Left ventricle myocardium inferior (tissue), 1 donor: ENCODE measurements around the gene PRCP. TPM values are rescaled to one million over a fixed set of nuclear protein-coding genes. Genes with fewer than 3 reads are reported as not detected.
A peak's percentile ranks its signal among the peaks of the same experiment; 100 is the strongest.

ENCODE experiments used
- DNase-seq: peaks from one replicate; pipeline ENCODE4 v3.0.0-alpha.2; 2020
- H3K27ac ChIP-seq: fragments of 200-600 bp; replicated peaks from 2 replicates; pipeline ENCODE4 v1.8.0; 2021
- H3K27me3 ChIP-seq: fragments of 200-600 bp; 2 replicates; pipeline ENCODE4 v1.8.0; 2021; ENCODE audit warnings: low read depth
- H3K36me3 ChIP-seq: fragments of 200-600 bp; 2 replicates; pipeline ENCODE4 v1.8.0; 2021
- H3K4me1 ChIP-seq: fragments of 200-600 bp; 2 replicates; pipeline ENCODE4 v1.8.0; 2021
- H3K4me3 ChIP-seq: fragments of 200-600 bp; 2 replicates; pipeline ENCODE4 v1.8.0; 2021; ENCODE audit warnings: mild to moderate bottlenecking, moderate library complexity
- H3K9me3 ChIP-seq: fragments of 200-600 bp; replicated peaks from 2 replicates; pipeline ENCODE4 v1.8.0; 2021
- intact Hi-C: fragments of 100-400 bp; cut with micrococcal nuclease; formaldehyde crosslinking; loops from one replicate; pipeline ENCODE4 v1.11.0; 2022
- total RNA-seq: library from RNA; stranded (reverse); fragmentation: NEBNext Ultra II Directional; extraction: Animal tissue kit (Norgen Biotek cat#: 25700); gene quantifications from one replicate; pipeline ENCODE4 v1.2.1, GENCODE V29; 2021
- TF ChIP-seq, protein P1 (sequence below): fragments of 200-600 bp; IDR thresholded peaks from 2 replicates; pipeline ENCODE4 v1.8.0; 2021; ENCODE audit warnings: antibody characterized with exemption, mild to moderate bottlenecking, borderline replicate concordance
- donor health status: DM: no; HTN: yes; CAD: no; lungs with severe emphysema.

Gene PRCP
- total RNA-seq, 1 donor from 2014 or later = 40.2 TPM

DNA sequence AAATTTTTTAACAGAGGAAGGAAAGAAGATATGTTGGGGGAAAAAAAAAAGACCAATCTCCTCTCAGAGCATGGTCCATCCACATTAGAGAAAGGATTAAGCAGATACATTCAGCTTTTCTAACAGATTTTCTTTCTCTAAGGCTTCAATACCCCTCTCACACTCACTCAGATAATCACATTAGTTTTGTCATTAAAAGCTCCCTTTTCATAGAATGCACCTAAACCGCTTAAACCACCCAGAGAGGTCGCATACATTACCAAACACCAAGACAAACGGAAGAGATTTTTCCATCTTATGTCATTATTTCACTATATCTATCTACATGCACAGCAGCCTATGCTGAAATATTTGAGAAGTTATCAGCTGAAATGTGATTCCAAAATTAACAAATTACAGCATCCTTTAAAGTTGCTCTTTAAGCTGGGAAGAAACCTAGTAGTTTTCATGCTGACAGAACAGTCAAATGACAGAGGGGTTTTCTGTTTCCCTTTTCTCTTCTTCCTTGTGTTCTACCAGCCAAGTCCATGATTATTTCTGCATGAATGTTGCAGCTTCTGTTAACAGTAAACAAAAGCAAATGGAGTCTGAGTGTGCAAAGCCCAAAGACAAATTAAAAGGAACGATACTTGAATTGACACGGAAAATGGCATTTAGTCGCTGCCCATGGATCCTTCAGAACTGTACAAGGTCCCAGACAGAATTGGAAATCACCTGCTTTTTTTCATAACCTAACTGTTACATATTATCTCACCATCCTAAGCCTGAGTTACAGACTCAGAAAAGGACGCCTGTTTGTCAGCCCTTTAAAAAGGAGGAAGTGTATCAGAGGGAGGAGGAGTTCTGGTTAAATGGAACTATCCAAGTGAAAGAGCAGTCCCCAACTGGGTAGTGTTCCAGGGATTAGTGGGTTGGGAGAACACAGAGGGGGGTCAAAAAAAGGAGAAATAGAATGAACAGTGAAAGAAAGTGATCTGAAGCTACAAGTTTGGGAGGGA lies 54.6 kb downstream of the PRCP start:
- DNase-seq = no peak
- intact Hi-C loops = no loop called here
- Histone ChIP-seq H3K9me3 (no peaks in the 10 kb centered on the region), H3K27me3 (no peaks in the 10 kb centered on the region), H3K36me3 (peaks cover 11% of the 10 kb centered on the region), H3K27ac (no peak overlapping the region), H3K4me3 (no peak overlapping the region), H3K4me1 (peaks cover 8% of the 10 kb centered on the region)
- TF ChIP-seq, protein P1, sequence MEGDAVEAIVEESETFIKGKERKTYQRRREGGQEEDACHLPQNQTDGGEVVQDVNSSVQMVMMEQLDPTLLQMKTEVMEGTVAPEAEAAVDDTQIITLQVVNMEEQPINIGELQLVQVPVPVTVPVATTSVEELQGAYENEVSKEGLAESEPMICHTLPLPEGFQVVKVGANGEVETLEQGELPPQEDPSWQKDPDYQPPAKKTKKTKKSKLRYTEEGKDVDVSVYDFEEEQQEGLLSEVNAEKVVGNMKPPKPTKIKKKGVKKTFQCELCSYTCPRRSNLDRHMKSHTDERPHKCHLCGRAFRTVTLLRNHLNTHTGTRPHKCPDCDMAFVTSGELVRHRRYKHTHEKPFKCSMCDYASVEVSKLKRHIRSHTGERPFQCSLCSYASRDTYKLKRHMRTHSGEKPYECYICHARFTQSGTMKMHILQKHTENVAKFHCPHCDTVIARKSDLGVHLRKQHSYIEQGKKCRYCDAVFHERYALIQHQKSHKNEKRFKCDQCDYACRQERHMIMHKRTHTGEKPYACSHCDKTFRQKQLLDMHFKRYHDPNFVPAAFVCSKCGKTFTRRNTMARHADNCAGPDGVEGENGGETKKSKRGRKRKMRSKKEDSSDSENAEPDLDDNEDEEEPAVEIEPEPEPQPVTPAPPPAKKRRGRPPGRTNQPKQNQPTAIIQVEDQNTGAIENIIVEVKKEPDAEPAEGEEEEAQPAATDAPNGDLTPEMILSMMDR = no peak

DNA sequence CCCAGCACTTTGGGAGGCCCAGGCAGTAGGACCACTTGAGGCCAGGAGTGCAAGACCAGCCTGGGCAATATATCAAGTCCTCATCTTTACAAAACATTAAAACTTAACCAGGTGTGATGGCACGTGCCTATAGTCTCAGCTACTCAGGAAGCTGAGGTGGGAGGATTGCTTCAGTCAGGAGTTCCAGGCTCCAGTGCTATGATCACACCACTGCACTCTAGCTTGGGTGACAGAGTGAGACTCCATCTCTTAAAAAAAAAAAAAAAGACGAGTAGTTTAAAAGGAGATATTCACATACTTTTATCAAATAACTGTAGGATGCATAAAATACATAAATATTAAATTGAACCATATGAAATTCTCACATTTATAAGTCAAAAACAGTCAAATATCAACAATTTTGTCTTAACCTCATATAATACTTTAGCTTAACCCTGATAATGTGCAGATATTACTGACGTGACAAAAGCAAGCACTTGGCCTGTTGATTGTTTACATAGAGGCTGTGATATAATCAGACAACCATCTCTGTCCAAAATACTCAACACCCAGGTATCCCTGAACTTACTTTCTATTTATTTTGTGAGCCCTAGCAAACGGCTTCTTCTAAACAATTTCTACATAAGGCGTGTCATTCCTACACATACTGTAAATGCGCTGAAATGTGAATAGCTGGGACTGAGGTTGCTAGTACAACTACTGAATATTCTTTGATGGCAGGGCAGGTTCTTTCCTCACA lies 57.0 kb downstream of the PRCP start:
- no peaks in the 10 kb centered on the region for H3K9me3 ChIP-seq
- H3K4me3 ChIP-seq = no peak overlapping the region
- TF ChIP-seq, protein P1 = no peak
- H3K4me1 ChIP-seq = peaks cover 8% of the 10 kb centered on the region
- H3K27me3 ChIP-seq = no peaks in the 10 kb centered on the region
- H3K27ac ChIP-seq = no peak overlapping the region
- DNase-seq = no peak
- peaks cover 11% of the 10 kb centered on the region for H3K36me3 ChIP-seq
- intact Hi-C loops = no loop called here

DNA sequence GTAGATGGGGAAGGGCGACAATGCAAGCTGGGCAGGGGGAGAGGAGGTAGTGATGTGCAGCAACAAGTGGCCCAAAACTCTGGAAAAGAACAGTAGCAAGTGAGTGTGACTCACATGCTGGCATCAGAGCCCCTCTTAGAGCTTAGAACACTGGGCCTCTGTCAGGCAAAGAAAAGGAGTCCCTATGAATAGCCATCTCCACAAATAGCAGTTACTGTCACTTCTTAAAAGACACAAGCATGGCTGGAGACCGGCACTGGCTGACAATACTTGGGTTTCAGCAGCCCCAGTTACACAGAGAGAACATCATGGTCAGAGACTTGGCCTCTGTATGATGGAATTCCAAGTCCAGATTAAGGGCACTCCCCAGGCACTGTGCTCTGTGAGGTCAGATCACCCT lies 58.2 kb downstream of the PRCP start:
- Histone ChIP-seq H3K9me3 (no peaks in the 10 kb centered on the region), H3K36me3 (peaks cover 22% of the 10 kb centered on the region), H3K4me3 (no peak overlapping the region), H3K27ac (peak overlapping the region; percentile 31), H3K27me3 (no peaks in the 10 kb centered on the region), H3K4me1 (peaks cover 15% of the 10 kb centered on the region)
- DNase-seq = no peak
- TF ChIP-seq, protein P1 = no peak
- intact Hi-C loops = no loop called here

DNA sequence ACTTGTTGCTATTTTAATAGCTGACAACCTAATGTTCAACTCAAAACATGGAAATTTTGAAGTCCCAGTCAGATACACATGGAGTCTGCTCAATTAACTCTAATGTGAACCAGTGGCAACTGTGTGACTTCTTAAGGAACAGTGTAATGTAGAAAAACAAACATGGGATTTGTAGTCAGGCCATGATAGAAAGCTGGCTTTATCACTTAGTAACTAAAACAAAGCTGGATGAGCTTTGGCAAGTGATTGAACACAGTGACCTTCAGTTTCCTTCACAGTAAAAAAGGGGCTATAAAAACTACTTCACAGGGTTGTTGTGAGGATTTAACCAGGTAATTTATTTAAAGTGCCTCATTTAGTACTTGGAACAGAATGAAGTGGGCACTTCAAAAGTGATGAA lies 62.6 kb downstream of the PRCP start:
- H3K4me1 ChIP-seq = peaks cover 15% of the 10 kb centered on the region
- peaks cover 59% of the 10 kb centered on the region for H3K36me3 ChIP-seq
- no peaks in the 10 kb centered on the region for H3K9me3 ChIP-seq
- H3K27me3 ChIP-seq = no peaks in the 10 kb centered on the region
- TF ChIP-seq, protein P1 = no peak
- no peak for DNase-seq
- no peak overlapping the region for H3K27ac ChIP-seq
- H3K4me3 ChIP-seq = no peak overlapping the region
- intact Hi-C loops = no loop called here

DNA sequence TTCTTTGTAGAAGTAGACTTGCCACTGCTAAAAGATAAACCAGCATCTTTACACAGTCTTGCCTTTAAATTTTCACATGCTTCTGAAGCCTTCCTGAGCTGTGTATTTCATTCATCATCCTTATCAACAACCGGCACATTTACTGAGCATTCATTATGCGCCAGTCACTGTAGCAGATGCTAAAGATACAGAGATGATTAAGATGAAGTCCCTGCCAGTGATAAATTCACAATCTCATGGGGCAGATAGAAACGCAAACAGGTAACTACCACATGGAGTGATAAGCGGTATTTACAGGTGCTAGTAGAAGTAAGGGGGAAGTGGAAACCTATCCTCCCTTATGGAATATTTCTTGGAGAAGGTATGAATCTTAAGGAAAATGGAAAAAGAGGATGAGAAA lies 67.2 kb downstream of the PRCP start:
- Histone ChIP-seq H3K9me3 (no peaks in the 10 kb centered on the region), H3K4me3 (no peak overlapping the region), H3K27me3 (no peaks in the 10 kb centered on the region), H3K27ac (no peak overlapping the region), H3K4me1 (peaks cover 7% of the 10 kb centered on the region), H3K36me3 (peaks cover 56% of the 10 kb centered on the region)
- intact Hi-C loops = no loop called here
- TF ChIP-seq, protein P1 = no peak
- DNase-seq = no peak
